Hepatocyte (in vitro differentiated cells): ENCODE data around the gene RASA3.

Source experiments
- EZH2 ChIP-seq: fragments of 200-600 bp; sonication (generic); IDR thresholded peaks from 2 replicates; pipeline ENCODE4 v1.6.1; 2016; ENCODE audit warnings: antibody characterized with exemption, mild to moderate bottlenecking, borderline replicate concordance
- EZH2phosphoT487 ChIP-seq: fragments of 200-600 bp; sonication (generic); IDR thresholded peaks from one replicate; pipeline ENCODE4 v1.6.1; 2018; ENCODE audit warnings: antibody characterized with exemption, mild to moderate bottlenecking, low read depth, moderate library complexity; ENCODE audit not compliant: unreplicated experiment, severe bottlenecking
- TF ChIP-seq, protein P1 (sequence below): fragments of 200-600 bp; sonication (generic); IDR thresholded peaks from 2 replicates; pipeline ENCODE4 v1.5.1; 2016; ENCODE audit warnings: antibody characterized with exemption, mild to moderate bottlenecking; ENCODE audit not compliant: poor library complexity

DNA sequence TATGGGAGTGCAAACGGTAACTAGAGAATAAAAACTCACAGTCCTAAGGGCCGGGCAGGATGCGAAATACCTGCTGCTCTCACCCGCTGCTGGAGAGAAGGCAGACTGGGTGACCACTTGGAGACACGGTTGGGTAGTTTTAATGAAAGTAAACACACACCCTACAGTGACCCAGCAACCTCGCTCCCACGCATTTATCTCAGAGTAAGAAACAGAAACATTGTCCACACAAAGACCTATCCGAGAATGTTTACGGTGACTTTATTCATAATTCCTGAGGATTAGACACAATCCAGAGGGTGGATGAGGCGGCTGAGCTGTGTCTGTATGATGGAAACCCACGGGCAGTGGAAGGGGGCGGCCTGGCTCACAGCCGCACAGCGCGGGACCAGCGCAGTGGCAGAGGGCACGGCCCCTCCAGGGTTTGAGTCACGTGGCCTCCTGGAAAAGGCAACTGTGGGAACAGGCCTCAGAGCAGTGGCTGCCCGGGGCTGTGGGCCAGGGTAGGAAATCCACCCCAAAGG, 85.0 kb downstream of the RASA3 start:
- TF ChIP-seq, protein P1, sequence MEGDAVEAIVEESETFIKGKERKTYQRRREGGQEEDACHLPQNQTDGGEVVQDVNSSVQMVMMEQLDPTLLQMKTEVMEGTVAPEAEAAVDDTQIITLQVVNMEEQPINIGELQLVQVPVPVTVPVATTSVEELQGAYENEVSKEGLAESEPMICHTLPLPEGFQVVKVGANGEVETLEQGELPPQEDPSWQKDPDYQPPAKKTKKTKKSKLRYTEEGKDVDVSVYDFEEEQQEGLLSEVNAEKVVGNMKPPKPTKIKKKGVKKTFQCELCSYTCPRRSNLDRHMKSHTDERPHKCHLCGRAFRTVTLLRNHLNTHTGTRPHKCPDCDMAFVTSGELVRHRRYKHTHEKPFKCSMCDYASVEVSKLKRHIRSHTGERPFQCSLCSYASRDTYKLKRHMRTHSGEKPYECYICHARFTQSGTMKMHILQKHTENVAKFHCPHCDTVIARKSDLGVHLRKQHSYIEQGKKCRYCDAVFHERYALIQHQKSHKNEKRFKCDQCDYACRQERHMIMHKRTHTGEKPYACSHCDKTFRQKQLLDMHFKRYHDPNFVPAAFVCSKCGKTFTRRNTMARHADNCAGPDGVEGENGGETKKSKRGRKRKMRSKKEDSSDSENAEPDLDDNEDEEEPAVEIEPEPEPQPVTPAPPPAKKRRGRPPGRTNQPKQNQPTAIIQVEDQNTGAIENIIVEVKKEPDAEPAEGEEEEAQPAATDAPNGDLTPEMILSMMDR = no peak
- TF ChIP-seq EZH2phosphoT487 = no peak
- TF ChIP-seq EZH2 = no peak
